MM.1S (cell line): ENCODE data around the gene FAS.

Experiments
- DNase-seq: peaks from one replicate; pipeline ENCODE4 v3.0.0-alpha.2; 2015
- H2AFZ ChIP-seq: fragments of 300-600 bp; sonication (generic); 2 replicates; pipeline ENCODE4 v1.6.0; 2016; ENCODE audit warnings: antibody characterized with exemption, low read length
- H3F3A ChIP-seq: fragments of 300-600 bp; sonication (generic); 2 replicates; pipeline ENCODE4 v1.6.1; 2016; ENCODE audit warnings: mild to moderate bottlenecking, antibody characterized with exemption, low read length, moderate library complexity, mixed read lengths; ENCODE audit not compliant: insufficient read depth
- H3K27ac ChIP-seq: fragments of 300-600 bp; sonication (generic); 2 replicates; pipeline ENCODE4 v1.5.1; 2016; ENCODE audit warnings: mild to moderate bottlenecking, low read length
- H3K27me3 ChIP-seq: fragments of 300-600 bp; sonication (generic); replicated peaks from 2 replicates; pipeline ENCODE4 v1.6.0; 2016; ENCODE audit warnings: low read length; ENCODE audit not compliant: insufficient read depth
- H3K36me3 ChIP-seq: fragments of 300-600 bp; sonication (generic); replicated peaks from 2 replicates; pipeline ENCODE4 v1.6.1; 2016; ENCODE audit warnings: mild to moderate bottlenecking, low read length, mixed read lengths; ENCODE audit not compliant: insufficient read depth
- H3K4me1 ChIP-seq: fragments of 300-600 bp; sonication (generic); 2 replicates; pipeline ENCODE4 v1.6.1; 2016; ENCODE audit warnings: low read length, mixed read lengths
- H3K4me2 ChIP-seq: fragments of 300-600 bp; sonication (generic); 2 replicates; pipeline ENCODE4 v1.6.0; 2016; ENCODE audit warnings: low read depth, low read length
- H3K4me3 ChIP-seq: fragments of 300-600 bp; sonication (generic); 2 replicates; pipeline ENCODE4 v1.5.1; 2016; ENCODE audit warnings: low read length, mixed read lengths
- H3K79me2 ChIP-seq: fragments of 300-600 bp; sonication (generic); 2 replicates; pipeline ENCODE4 v1.6.1; 2016; ENCODE audit warnings: mixed run types, low read length, mixed read lengths
- H3K9ac ChIP-seq: fragments of 300-600 bp; sonication (generic); 2 replicates; pipeline ENCODE4 v1.6.1; 2016; ENCODE audit warnings: low read length, mixed read lengths
- H3K9me2 ChIP-seq: fragments of 300-600 bp; sonication (generic); replicated peaks from 2 replicates; pipeline ENCODE4 v1.6.1; 2016; ENCODE audit warnings: mild to moderate bottlenecking, low read length, mixed read lengths; ENCODE audit not compliant: insufficient read depth
- H3K9me3 ChIP-seq: fragments of 300-600 bp; sonication (generic); replicated peaks from 2 replicates; pipeline ENCODE4 v1.6.1; 2016; ENCODE audit warnings: mild to moderate bottlenecking, low read length, mixed read lengths; ENCODE audit not compliant: insufficient read depth
- H4K20me1 ChIP-seq: fragments of 300-600 bp; sonication (generic); 2 replicates; pipeline ENCODE4 v1.6.1; 2016; ENCODE audit warnings: mild to moderate bottlenecking, low read length, moderate library complexity, mixed read lengths; ENCODE audit not compliant: insufficient read depth
- CTCF ChIP-seq: fragments of 300-600 bp; sonication (generic); IDR thresholded peaks from 2 replicates; pipeline ENCODE4 v1.5.1; 2016; ENCODE audit warnings: antibody characterized with exemption, low read length, mixed read lengths
- EZH2 ChIP-seq: fragments of 300-600 bp; sonication (generic); optimal IDR thresholded peaks from 2 replicates; pipeline ENCODE3; 2017; ENCODE audit warnings: low read depth, mild to moderate bottlenecking, antibody characterized with exemption, low read length, mixed read lengths
- EZH2phosphoT487 ChIP-seq: fragments of 300-600 bp; sonication (generic); IDR thresholded peaks from 2 replicates; pipeline ENCODE4 v1.6.1; 2018; ENCODE audit warnings: antibody characterized with exemption, low read length

FAS gene

GRCh38 chr10:88999625-89000024, 9.0 kb downstream of the FAS start:
- Histone ChIP-seq H3K9ac (no peak overlapping the region), H3K27me3 (no peaks in the 10 kb centered on the region), H3K4me2 (no peak overlapping the region), H3K4me1 (peaks cover 9% of the 10 kb centered on the region), H4K20me1 (no peaks in the 10 kb centered on the region), H3K9me2 (no peaks in the 10 kb centered on the region), H3F3A (peaks cover 8% of the 10 kb centered on the region; the same call in 1 of the 2 replicates), H3K9me3 (no peaks in the 10 kb centered on the region), H2AFZ (no peak overlapping the region), H3K79me2 (no peaks in the 10 kb centered on the region), H3K27ac (no peak overlapping the region), H3K4me3 (no peak overlapping the region), H3K36me3 (no peaks in the 10 kb centered on the region)
- no peak for DNase-seq
- TF ChIP-seq CTCF, result no peak

GRCh38 chr10:89001024-89001728, 10.6 kb downstream of the FAS start:
- no peaks in the 10 kb centered on the region for H3K79me2 ChIP-seq
- no peaks in the 10 kb centered on the region for H4K20me1 ChIP-seq
- no peak for DNase-seq
- H3K9me3 ChIP-seq, result no peaks in the 10 kb centered on the region
- no peak overlapping the region for H3K4me3 ChIP-seq
- peaks cover 9% of the 10 kb centered on the region for H3K4me1 ChIP-seq
- no peak overlapping the region for H3K9ac ChIP-seq
- no peak overlapping the region for H3K27ac ChIP-seq
- TF ChIP-seq EZH2 (no peak), EZH2phosphoT487 (no peak), CTCF (no peak)
- H2AFZ ChIP-seq, result no peak overlapping the region
- no peaks in the 10 kb centered on the region for H3K27me3 ChIP-seq
- H3K4me2 ChIP-seq, result no peak overlapping the region
- no peaks in the 10 kb centered on the region for H3K36me3 ChIP-seq
- H3F3A ChIP-seq, result peaks cover 8% of the 10 kb centered on the region; the same call in 1 of the 2 replicates
- H3K9me2 ChIP-seq, result no peaks in the 10 kb centered on the region

- Histone ChIP-seq H3K27me3 (no peaks in the 10 kb centered on the region), H3K9ac (no peak overlapping the region), H3K27ac (no peak overlapping the region), H3K4me2 (no peak overlapping the region), H3F3A (peaks cover 8% of the 10 kb centered on the region; the same call in 1 of the 2 replicates), H3K79me2 (no peaks in the 10 kb centered on the region), H3K4me1 (peaks cover 9% of the 10 kb centered on the region), H3K4me3 (no peak overlapping the region), H4K20me1 (no peaks in the 10 kb centered on the region), H3K36me3 (no peaks in the 10 kb centered on the region), H3K9me3 (no peaks in the 10 kb centered on the region), H3K9me2 (no peaks in the 10 kb centered on the region), H2AFZ (no peak overlapping the region)
- no peak for TF ChIP-seq EZH2phosphoT487
- no peak for DNase-seq
Observed at GRCh38 chr10:89001729-89002072, 11.1 kb downstream of the FAS start.

- Histone ChIP-seq H3F3A (peaks cover 8% of the 10 kb centered on the region; the same call in 1 of the 2 replicates), H2AFZ (no peak overlapping the region), H3K4me2 (no peak overlapping the region), H3K27ac (no peak overlapping the region), H3K36me3 (no peaks in the 10 kb centered on the region), H3K27me3 (no peaks in the 10 kb centered on the region), H3K9me3 (no peaks in the 10 kb centered on the region), H3K9me2 (no peaks in the 10 kb centered on the region), H4K20me1 (no peaks in the 10 kb centered on the region), H3K4me3 (no peak overlapping the region), H3K79me2 (no peaks in the 10 kb centered on the region), H3K9ac (no peak overlapping the region), H3K4me1 (peaks cover 9% of the 10 kb centered on the region)
- DNase-seq, result peak; percentile 28
- TF ChIP-seq EZH2phosphoT487 (no peak), CTCF (no peak), EZH2 (no peak)
Observed at GRCh38 chr10:89002226-89002978, 11.8 kb downstream of the FAS start.
